ENCODE measurements around the gene VPS39. TPM values are rescaled to one million over a fixed set of nuclear protein-coding genes. Genes with fewer than 3 reads are reported as not detected.

Gene VPS39
- total and polyA plus RNA-seq, 2 donors (not counting 3 experiments of a cell fraction or from before 2014, with no cell fraction given) = 56.5 to 56.7 TPM

DNA sequence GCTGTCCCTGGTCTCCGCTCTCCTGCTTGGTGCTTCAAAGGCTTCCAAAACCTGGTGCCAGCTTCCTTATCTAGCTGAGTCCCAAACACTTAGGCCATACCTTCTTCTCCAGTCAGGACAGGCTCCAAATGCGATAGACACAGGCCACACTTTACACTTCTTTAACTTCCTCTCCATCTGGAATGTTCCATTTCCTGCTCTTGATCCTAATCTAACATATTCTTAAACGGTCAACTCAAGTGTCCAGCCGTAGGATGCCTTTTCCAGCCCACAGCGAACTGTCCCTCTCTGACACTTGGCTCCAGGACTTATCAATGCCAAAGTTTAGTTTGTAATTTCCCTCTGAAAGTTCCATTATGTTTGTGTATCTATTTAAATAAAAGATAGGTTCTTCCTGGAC is 32.4 kb downstream of the VPS39 start:
- ChIA-PET CTCF (interaction anchor here (1.4 kb wide), 1 partner anchor 210 kb away, joined by 6 read pairs; no protein-coding TSS in a partner anchor), POLR2A (no interaction called here)
- Histone ChIP-seq H3K4me3 (replicated peaks in 1 of 3; ENCODE audit: insufficient read depth in 1 of 3, low read depth in 1 of 3, low read length in 3 of 3) (no peak overlapping the region), H4K20me1 (replicated peaks; ENCODE audit: control insufficient read depth, extremely low read depth, insufficient read depth, low read length) (no peaks in the 10 kb centered on the region), H3K4me1 (ENCODE audit: control insufficient read depth, extremely low read depth, insufficient read depth, low read length) (peaks cover 18% of the 10 kb centered on the region), H3K27me3 (ENCODE audit: control insufficient read depth in 2 of 2, insufficient read depth in 2 of 2, low read length in 2 of 2) (no peaks in the 10 kb centered on the region), H3K9me1 (replicated peaks; ENCODE audit: control insufficient read depth, extremely low read depth, insufficient read depth, low read length) (no peaks in the 10 kb centered on the region), H3K36me3 (ENCODE audit: control insufficient read depth in 2 of 2, extremely low read depth in 1 of 2, insufficient read depth in 2 of 2, low read length in 2 of 2) (peaks cover 15 to 16% of the 10 kb centered on the region in 2 experiments), H3K9me3 (replicated peaks; ENCODE audit: control insufficient read depth, insufficient read depth, low read length) (no peaks in the 10 kb centered on the region), H3K4me2 (ENCODE audit: insufficient read depth, low read length) (no peak overlapping the region), H3K9ac (replicated peaks; ENCODE audit: extremely low read depth, insufficient read depth, low read length) (no peak overlapping the region), H3K79me2 (ENCODE audit: control insufficient read depth, insufficient read depth, low read length) (no peaks in the 10 kb centered on the region), H2AFZ (ENCODE audit: low read depth, low read length) (peak overlapping the region; percentile 24), H3K27ac (ENCODE audit: insufficient read depth, low read depth, low read length) (peak overlapping the region; percentile 17)
- no TSS peak for BruUV-seq (replicated peaks)
- dilution Hi-C loops (cut with MboI; ENCODE audit: extremely low pct_ligation_motif_present, low sequenced_read_pairs) (no loop called here), intact Hi-C loops (cut with micrococcal nuclease) (no loop called here)
- TF ChIP-seq GATA2 (IDR thresholded peaks at IDR 0.05; ENCODE audit: insufficient read depth, insufficient read length, low read depth, low read length) (peak; percentile 36), JUN (IDR thresholded peaks at IDR 0.05; ENCODE audit: borderline replicate concordance, insufficient read depth, insufficient read length, low read depth) (no peak)
- DNase-seq (ENCODE audit: low read depth, low spot score) (peak; percentile 75), FAIRE-seq (no peak)

DNA sequence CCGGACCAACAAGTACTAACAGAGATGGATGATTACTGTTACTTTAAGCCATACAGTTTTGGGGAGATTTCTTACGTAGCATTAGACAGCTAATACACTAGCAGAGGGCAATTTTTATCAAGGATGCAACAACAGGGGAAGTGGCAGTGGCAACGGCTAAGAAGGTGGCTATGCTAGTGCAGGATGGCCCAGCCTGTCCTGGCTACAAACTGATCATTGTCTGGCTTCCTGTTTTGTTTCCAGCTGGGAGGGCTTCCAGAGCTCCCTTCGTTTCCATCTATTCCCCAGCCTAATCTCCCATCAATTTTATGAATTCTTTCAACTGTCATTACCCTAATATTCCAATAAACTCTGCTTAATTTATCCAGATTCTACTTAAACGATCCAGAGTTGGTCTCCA is 35.6 kb downstream of the VPS39 start:
- Histone ChIP-seq H3K27ac (ENCODE audit: insufficient read depth, low read depth, low read length) (no peak overlapping the region), H3K4me3 (replicated peaks in 1 of 3; ENCODE audit: insufficient read depth in 1 of 3, low read depth in 1 of 3, low read length in 3 of 3) (no peak overlapping the region), H3K4me1 (ENCODE audit: control insufficient read depth, extremely low read depth, insufficient read depth, low read length) (peaks cover 18% of the 10 kb centered on the region), H4K20me1 (replicated peaks; ENCODE audit: control insufficient read depth, extremely low read depth, insufficient read depth, low read length) (no peaks in the 10 kb centered on the region), H3K9me1 (replicated peaks; ENCODE audit: control insufficient read depth, extremely low read depth, insufficient read depth, low read length) (no peaks in the 10 kb centered on the region), H3K4me2 (ENCODE audit: insufficient read depth, low read length) (no peak overlapping the region), H3K27me3 (ENCODE audit: control insufficient read depth in 2 of 2, insufficient read depth in 2 of 2, low read length in 2 of 2) (no peaks in the 10 kb centered on the region), H2AFZ (ENCODE audit: low read depth, low read length) (no peak overlapping the region), H3K9ac (replicated peaks; ENCODE audit: extremely low read depth, insufficient read depth, low read length) (no peak overlapping the region), H3K36me3 (ENCODE audit: control insufficient read depth in 2 of 2, extremely low read depth in 1 of 2, insufficient read depth in 2 of 2, low read length in 2 of 2) (peaks cover 12 to 14% of the 10 kb centered on the region in 2 experiments), H3K9me3 (replicated peaks; ENCODE audit: control insufficient read depth, insufficient read depth, low read length) (no peaks in the 10 kb centered on the region), H3K79me2 (ENCODE audit: control insufficient read depth, insufficient read depth, low read length) (no peaks in the 10 kb centered on the region)
- FAIRE-seq (peak; percentile 87), DNase-seq (ENCODE audit: low read depth, low spot score) (peak; percentile 34)
- CTCF ChIA-PET = interaction anchor here (0.6 to 0.9 kb wide), 3 partner anchors 8 to 97 kb away, joined by 3 read pairs; no protein-coding TSS in a partner anchor
- TF ChIP-seq JUN (IDR thresholded peaks at IDR 0.05; ENCODE audit: borderline replicate concordance, insufficient read depth, insufficient read length, low read depth) (no peak), EZH2 (IDR thresholded peaks at IDR 0.05; ENCODE audit: borderline replicate concordance, low read depth, low read length, severe bottlenecking) (no peak)
- TF ChIP-seq, protein P1, sequence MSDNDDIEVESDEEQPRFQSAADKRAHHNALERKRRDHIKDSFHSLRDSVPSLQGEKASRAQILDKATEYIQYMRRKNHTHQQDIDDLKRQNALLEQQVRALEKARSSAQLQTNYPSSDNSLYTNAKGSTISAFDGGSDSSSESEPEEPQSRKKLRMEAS (IDR thresholded peaks at IDR 0.05; ENCODE audit: insufficient read depth, insufficient read length) = no peak
- intact Hi-C loops (cut with micrococcal nuclease) = no loop called here
- dilution Hi-C loops (cut with MboI; ENCODE audit: extremely low pct_ligation_motif_present, low sequenced_read_pairs) = no loop called here
- no TSS peak for BruUV-seq (replicated peaks)
- POLR2A ChIA-PET = no interaction called here
